NCI-H2196 (cell line): ENCODE measurements around the gene PGGHG.
"Not testable (repeated sequence)": the region's sequence is repeated elsewhere in the genome, so short reads cannot be mapped to it uniquely, and the experiment has no call there.

ENCODE experiments used
- DNase-seq: peaks from one replicate; lab custom pipeline; 2025; ENCODE audit not compliant: unreplicated experiment; lab: John Stamatoyannopoulos, UW

Gene PGGHG

DNA sequence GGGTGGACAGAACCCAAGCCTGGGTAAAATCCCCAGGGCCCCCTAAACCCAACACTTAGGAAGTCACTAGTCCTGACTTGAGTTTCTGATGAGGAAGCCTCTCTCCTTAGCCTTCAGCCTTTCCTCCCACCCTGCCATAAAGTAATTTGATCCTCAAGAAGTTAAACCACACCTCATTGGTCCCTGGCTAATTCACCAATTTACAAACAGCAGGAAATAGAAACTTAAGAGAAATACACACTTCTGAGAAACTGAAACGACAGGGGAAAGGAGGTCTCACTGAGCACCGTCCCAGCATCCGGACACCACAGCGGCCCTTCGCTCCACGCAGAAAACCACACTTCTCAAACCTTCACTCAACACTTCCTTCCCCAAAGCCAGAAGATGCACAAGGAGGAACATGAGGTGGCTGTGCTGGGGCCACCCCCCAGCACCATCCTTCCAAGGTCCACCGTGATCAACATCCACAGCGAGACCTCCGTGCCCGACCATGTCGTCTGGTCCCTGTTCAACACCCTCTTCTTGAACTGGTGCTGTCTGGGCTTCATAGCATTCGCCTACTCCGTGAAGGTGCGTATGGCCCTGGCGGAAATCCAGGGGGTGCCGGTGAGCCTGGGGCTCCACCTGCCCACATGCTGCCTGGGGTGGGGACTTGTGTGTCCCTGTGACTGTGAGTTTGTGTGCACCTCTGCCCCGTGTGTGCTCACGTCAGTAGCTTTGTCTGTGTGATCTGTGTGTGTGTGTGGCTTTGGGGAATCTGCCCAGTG lies 25.0 kb downstream of the PGGHG start, which contains the start of gene IFITM1:
Gene IFITM1 (plus strand): TSS at position 254 of the 767 bp plus-strand sequence. CDS start 131 bp downstream, at position 385.
- DNase-seq: no peak

DNA sequence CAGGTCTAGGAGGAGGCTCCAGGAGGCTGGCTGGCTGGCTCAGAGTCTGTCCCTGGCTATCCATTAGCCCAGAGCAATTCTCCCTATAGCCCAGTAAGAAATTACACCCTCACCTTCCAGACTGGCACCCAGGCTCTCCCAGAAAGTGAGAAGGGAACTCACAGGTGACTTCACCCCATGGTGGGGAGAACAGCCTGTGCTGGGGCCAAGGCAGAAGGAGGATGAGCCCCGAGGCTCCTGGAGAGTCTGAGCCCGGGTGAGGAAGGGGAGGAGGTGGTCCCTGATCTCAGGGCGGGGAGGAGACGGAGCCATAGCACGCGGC lies 25.6 kb downstream of the PGGHG start:
- not testable (repeated sequence) for DNase-seq

DNA sequence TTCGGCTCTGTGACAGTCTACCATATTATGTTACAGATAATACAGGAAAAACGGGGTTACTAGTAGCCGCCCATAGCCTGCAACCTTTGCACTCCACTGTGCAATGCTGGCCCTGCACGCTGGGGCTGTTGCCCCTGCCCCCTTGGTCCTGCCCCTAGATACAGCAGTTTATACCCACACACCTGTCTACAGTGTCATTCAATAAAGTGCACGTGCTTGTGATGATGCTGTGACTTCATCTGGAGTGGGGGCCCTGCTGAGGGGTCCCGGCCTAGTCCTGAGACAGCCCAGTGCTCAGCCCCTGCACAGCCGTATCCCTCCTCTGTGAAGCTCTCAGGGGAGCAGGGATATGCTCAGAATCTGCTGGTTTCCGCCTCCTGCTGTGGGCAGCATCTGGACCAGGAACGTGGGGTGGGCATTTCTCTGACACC lies 26.1 kb downstream of the PGGHG start:
- no peak for DNase-seq

DNA sequence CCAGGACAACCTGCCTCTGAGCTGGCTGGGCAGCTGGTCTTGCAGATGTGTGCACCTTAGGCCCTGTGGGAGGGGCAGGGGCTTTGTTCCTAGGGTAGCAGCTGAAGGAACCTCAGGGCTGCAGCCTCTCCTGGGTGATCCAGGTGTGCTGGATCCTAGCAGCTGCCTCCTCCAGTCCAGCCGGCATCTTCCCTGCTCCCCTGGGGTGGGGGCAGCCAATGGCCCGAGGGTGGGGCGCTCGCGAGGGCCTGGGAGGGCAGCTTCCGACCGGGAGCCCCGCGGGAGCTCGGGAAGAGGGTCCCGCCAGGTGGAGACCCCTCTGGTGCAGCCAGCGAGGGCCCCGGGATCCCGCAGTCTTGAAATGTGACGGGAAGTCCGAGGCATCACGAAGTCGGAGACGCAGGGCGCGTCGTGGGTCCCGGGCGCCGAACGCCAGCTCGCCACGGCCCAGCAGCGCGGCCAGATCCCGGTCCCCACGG lies 26.6 kb downstream of the PGGHG start:
- no peak for DNase-seq

DNA sequence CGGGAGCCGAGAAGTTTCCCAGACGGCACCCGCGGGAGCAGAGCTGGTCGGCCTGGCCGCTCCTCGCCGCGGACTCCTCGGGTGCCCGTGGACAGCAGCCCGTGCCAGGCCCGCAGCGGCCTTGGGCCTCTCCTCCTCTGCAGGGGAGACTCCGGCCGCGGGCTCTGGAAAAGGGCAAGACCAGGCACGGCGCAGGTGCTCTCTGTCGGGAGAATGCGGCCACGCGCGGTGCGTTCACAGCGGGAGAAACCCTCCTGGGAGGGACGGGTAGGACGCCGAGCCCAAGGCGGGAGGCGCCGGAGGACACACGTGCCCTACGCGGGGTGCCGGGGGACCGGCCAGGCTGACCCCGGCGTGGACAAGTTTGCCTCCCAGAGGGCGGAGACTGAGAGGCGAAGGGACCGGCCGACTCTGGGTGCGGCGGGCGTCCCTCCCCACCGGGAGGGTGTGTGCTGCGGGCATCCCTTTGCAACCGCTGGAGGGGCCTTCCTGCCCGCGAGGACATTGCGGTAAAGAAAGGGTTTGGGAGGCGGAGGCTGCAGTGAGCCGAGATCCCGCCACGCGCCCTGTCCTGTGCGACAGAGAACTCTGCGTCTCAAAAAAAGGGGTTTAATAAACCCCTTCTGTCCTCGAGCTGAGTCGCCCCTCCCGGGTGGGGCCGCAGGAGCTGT lies 27.2 kb downstream of the PGGHG start:
- no peak for DNase-seq

DNA sequence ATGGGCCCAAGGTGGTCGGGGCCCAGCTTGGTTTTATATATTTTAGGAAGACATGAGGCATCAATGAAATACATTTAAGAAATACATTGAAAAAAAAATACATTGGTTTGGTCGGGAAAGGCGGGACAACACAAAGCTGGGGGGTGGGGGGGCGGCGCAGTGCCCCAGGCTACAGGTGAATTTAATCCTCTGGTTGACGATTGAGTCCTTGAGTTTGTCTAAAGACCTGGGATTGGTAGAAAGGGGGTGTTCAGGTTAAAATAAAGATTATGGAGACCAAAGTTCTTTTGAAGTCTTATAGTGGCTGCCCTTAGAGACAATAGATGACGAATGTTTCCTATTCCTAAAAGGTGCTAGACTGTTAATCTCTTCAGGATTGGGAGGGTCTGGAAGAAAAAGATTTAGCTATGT lies 28.0 kb downstream of the PGGHG start:
- DNase-seq: no peak

DNA sequence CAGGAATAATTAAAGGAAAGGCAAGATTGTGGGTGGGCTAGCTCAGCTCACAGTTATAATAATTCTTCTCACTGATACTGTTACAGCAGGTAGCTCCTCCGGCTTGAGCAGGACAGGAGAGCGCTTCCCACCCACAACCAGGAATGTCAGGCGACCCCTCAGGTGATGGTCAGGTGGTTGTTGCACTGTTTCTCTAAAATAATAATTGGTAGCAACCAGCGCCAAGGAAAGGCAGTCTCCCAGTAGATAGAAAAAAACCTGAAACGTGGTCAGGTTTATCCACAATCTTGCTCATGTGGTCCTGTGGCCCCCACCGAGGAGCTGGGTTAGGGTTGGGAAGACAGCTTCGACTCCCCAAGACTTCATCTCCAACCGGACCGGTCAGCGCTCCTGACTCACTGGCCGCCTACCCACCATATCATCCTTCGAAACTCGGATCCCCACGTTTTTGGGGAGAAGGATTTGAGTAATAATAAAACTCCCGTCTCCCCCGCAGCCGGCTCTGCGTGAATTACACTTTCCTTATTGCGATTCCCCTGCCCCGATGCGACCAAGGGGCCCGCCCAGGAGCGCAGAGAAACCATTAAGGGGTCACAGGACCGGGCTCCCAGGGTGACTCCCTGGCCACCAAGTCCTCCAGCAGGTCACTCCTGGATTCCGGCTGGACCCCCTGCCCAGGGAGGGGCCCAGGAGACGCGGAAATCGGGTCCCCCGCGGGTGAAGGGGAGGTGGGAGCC lies 28.9 kb downstream of the PGGHG start:
- DNase-seq: not testable (repeated sequence)

DNA sequence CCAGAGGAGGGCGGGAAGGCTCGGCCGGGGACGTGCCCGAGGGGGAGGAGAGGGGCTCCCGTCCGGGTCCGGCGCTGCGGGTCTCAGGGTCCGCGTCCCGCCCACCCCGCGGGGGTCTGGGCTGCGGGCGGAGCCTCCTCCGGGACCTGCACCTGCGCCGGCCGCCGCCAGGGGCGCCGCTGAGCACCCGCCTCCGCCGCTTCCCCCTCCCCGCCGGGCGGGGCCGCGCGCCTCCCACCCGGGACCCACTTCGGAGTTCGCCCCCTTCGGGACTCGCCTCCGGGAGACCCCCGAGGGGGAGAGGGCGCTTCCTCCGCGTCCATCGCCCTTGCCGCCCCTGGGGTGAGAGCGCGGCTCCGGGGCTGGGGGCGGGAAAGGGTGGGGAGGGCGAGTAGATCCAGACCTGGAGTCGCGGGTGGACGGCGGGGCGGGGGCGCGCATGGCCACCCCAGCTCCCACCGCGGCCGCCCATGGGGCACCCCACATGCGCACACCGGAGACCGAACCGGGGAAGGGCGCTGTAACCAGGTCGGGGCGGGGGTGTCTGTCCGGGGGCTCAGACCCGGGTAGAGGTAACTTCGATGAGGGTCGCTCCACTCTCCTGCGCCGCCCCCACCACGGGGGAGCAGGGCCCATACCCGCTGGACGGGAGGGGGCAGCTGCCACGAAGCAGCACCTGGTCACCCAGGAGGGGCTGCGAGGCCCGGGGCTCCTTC lies 29.6 kb downstream of the PGGHG start:
- DNase-seq: not testable (repeated sequence)

DNA sequence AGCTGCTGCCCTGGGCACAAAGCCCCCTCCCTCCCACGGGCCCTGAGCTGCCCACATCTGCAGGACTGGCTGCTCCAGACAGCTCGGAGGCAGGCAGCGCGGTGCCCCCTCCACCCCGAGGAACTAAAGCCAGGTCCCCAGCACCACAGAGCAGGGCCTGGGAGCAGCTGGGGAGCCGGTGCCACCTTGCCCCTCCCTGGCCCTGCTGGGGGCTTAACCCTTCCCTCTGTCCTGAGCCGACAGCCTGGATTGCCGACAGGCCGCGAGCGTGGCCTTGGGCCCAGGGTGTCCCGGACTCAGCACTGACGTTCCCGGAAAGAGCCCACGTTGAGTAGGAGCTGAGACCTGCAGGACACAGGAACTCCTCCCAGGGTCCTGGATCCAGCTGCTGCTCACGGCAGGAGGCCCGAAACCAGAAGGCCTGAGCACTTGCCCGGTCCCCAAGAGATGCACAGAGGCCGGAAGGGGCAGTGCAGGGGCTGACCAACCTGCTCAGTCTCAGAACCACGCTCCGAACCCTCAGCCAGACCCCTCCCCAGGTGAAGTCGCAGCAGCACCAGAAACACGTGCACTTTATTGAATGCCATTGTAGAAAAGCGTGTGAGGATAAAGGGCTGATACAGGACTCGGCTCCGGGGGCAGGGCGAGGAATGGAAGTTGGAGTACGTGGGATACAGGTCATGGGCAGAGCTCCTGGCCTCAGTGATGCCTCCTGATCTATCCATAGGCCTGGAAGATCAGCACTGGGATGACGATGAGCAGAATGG lies 30.4 kb downstream of the PGGHG start:
- DNase-seq: not testable (repeated sequence)

DNA sequence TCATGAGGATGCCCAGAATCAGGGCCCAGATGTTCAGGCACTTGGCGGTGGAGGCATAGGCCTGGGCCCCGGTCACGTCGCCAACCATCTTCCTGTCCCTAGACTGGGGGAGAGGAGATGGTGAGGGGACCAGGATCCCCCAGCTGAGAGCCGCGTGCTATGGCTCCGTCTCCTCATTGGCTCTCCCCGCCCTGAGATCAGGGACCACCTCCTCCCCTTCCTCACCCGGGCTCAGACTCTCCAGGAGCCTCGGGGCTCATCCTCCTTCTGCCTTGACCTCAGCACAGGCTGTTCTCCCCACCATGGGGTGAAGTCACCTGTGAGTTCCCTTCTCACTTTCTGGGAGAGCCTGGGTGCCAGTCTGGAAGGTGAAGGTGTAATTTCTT lies 31.0 kb downstream of the PGGHG start:
- DNase-seq: not testable (repeated sequence)

DNA sequence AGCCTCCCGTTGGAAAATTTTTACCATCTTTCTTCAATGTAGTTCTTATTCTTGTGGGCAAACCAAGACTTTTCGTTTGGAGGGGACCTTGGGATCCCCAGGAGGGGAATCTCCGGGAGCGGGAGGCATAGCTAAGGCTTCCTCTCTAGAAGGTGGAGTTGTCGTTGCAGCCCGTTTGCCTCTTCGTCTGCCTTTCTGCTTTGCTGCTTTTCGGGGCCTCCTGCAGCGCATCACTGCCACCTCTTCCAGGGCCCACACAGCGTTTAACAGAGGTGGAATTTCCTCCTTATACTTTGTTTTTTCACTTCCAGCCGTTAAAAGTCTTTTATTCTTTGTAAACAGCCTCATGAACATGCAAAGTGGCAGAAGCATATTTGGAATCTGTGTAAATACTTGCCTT lies 35.2 kb downstream of the PGGHG start:
- DNase-seq: no peak

DNA sequence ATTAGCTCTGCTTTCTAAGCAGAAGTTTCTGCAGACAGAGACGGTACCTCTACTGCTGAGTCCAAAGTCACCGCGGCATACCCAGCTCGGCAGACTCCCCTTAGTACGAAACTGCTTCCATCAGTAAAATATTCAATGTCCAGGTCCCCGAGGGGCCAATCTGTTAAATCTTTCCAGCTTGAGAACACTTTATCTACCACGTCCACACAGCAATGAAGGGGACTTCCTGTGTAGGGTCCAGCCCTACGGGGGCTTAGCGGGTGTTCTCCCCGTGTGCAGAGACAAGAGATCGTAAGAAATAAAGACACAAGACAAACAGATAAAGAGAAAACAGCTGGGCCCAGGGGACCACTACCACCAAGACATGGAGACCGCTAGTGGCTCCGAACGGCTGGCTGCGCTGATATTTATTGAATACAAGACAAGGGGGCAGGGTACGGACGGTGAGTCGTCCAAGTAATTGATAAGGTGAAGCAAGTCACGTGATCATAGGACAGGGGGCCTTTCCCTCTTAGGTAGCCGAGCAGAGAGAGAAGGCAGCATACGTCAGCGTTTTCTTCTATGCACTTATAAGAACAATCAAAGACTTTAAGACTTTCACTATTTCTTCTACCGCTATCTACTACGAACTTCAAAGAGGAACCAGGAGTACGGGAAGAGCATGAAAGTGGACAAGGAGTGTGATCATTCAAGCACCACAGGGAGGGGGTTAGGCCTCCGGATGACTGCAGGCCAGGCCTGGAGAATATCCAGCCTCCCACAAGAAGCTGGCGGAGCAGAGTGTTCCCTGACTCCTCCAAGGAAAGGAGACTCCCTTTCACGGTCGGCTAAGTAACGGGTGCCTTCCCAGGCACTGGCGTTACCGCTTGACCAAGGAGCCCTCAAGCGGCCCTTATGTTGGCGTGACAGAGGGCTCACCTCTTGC lies 35.9 kb downstream of the PGGHG start:
- not testable (repeated sequence) for DNase-seq

DNA sequence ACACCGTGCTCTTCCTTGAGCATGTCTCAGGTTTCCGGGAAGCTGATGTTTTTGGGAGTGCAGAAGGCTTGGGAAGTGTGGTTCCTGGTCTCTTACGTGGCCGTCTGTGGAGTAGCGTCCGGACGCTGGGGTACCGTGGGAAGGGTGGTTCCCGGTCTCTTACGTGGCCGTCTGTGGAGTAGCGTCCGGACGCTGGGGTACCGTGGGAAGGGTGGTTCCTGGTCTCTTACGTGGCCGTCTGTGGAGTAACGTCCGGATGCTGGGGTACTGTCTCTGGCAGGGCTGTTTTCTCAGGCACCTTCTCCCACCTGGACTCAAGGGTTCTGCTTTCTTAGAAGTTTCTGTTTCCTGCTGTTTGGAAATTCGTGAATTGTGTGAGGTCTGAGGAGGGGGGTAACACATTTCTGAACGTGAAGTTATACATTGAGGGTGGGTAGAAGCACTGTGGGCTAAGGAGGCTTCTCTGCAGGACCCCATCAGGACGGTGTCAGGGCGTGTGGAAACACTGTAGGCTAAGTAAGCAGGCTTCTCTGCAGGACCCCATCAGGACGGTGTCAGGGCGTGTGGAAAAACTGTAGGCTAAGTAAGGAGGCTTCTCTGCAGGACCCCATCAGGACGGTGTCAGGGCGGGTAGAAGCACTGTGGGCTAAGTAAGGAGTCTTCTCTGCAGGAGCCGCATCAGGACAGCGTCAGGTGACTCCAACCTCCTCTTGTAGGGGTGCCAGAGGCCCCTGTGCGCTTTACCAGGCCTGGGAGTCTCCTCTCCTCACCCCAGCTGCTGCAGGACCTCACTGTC lies 37.1 kb downstream of the PGGHG start:
- DNase-seq: no peak

DNA sequence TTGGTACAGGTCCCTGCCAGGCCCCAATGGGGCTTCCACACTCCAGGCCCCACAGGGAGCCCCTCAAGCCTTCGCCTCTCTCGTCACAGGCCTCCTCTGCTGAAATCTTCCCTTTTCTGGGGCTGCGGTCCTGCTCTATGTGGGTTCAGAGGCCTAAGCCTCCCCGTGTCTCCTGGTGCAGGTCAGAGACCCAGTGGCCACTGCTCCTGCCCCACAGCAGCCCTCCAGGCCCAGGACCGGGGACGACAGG lies 37.6 kb downstream of the PGGHG start:
- no peak for DNase-seq

DNA sequence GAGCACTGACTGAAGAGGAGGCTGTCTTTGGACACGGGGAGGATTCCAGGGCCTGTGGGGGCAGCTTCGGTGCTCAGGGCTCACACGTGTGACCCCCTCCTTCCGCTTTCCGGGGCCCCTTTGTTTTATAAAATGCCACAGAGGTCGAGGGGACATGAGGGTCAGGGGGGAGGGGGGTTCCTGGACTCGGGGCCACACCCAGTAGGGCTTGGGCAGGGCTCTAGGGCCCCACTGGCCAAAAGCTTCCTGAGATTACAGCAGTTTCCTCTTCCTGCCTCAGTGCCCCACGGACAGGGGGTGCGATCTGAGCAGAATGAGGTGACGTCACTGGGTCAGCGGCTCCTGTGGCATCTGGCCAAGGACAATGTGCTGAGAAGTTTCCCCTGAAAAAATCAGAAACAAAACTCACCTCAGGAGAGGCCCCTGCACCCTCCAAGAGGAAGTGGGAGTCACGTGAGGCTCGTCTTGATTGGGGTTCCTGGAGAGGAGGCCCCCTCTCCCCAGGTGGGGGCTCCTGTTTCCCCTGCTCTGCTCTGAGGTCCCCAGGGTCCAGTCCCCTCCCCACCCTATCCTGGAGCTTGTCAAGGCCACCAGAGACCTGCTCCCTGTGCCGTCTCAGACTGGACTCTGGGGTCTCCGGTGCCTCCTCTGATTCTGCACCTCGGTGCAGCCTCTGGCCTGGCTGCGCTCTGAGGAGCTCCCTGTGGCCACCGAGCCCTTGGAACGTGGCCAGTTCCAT lies 38.1 kb downstream of the PGGHG start:
- no peak for DNase-seq

DNA sequence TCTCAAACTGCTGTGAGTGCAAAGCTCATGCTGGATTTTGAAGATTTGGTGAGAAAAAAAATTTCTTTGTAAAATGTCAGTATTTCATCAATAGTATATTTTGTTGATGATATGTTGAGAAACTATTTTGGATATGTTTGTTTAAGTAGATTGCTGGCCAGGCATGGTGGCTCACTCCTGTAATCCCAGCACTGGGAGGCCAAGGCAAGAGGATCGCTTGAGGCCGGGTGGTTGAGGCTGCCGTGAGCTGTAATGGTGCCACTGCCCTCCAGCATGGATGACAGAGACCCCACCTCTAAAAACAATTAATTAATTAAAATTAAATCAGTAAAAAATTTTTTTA lies 38.6 kb downstream of the PGGHG start:
- DNase-seq: no peak

DNA sequence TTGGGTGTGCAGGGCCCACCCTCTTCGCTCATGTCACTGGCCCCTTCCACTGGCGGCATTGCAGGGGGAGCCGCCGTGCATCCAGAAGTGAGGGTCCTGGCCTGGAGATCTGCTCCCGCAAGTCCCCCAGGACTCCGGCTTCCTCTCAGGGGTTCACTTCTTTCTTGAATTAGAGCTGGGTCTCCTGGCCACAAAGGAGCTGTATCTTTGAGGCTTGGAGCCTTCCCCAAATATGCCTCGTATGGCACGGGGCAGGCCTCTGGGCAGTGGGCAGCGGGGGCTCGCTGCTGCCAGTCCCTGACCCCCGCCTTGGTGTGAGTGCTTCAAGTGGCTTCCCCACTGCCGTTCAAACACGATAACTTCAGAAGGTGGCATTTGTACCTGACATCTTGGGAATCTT lies 39.1 kb downstream of the PGGHG start:
- no peak for DNase-seq

DNA sequence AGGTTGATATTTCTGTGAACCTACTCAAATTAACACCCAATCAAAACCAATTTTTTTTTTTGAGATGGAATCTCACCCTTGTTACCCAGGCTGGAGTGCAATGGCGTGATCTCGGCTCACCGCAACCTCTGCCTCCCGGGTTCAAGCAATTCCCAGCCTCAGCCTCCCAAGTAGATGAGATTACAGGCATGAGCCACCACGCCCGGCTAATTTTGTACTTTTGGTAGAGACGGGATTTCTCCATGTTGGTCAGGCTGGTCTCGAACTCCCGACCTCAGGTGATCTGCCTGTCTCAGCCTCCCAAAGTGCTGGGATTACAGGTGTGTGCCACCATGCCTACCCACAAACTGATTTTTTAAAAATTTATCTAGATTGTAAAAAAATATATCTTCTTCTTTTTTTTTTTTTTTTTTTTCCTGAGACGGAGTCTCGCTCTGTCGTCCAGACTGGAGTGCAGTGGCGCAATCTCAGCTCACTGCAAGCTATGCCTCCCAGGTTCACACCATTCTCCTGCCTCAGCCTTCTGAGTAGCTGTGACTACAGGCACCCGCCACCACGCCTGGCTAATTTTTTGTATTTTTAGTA lies 39.7 kb downstream of the PGGHG start:
- DNase-seq: not testable (repeated sequence)
